PC-9 (cell line): ENCODE results near the gene KIF14. TPM values are rescaled to one million over a fixed set of nuclear protein-coding genes. Genes with fewer than 3 reads are reported as not detected.
"Not testable (repeated sequence)": the region's sequence is repeated elsewhere in the genome, so short reads cannot be mapped to it uniquely, and the experiment has no call there.

Source experiments
- BruUV-seq: library from RNA; stranded (reverse); fragments of 400-500 nt; replicated peaks from 2 replicates; lab custom pipeline; 2021; lab: Mats Ljungman, UMichigan
- CTCF ChIA-PET: fragments of 300-600 bp; sonication (Branson Sonifier 250); formaldehyde crosslinking; loops from one replicate; lab custom pipeline; 2022; ENCODE audit warnings: antibody characterized with exemption; lab: Charles Lee
- POLR2A ChIA-PET: fragments of 300-600 bp; sonication (Branson Sonifier 250); formaldehyde crosslinking; loops from one replicate; lab custom pipeline; 2022; ENCODE audit warnings: antibody characterized with exemption; ENCODE audit not compliant: unreplicated experiment; lab: Charles Lee
- DNase-seq, 2 experiments: peaks; one replicate each; pipeline versions ENCODE4 v3.0.0 to v3.0.0-alpha.2; 2015 to 2022; ENCODE audit warnings: mixed read lengths in 1 of 2
- H2AFZ ChIP-seq: fragments of 200-600 bp; sonication (generic); 2 replicates; pipeline ENCODE4 v1.8.1; 2017; ENCODE audit warnings: antibody characterized with exemption
- H3F3A ChIP-seq: fragments of 200-600 bp; sonication (generic); 2 replicates; pipeline ENCODE4 v1.8.1; 2017; ENCODE audit warnings: antibody characterized with exemption, mild to moderate bottlenecking, low read depth; ENCODE audit not compliant: insufficient read depth
- H3K27ac ChIP-seq: fragments of 200-600 bp; sonication (generic); 2 replicates; pipeline ENCODE4 v1.6.1; 2016; ENCODE audit warnings: mixed run types
- H3K27me3 ChIP-seq: fragments of 200-600 bp; sonication (generic); 2 replicates; pipeline ENCODE4 v1.6.1; 2016; ENCODE audit warnings: low read depth, mixed run types; ENCODE audit not compliant: insufficient read depth
- H3K36me3 ChIP-seq: fragments of 200-600 bp; sonication (generic); 2 replicates; pipeline ENCODE4 v1.6.1; 2016; ENCODE audit warnings: low read depth, mixed run types
- H3K4me1 ChIP-seq: fragments of 200-600 bp; sonication (generic); replicated peaks from 2 replicates; pipeline ENCODE4 v1.6.1; 2016; ENCODE audit warnings: mixed run types; ENCODE audit not compliant: insufficient read depth
- H3K4me2 ChIP-seq: fragments of 200-600 bp; sonication (generic); 2 replicates; pipeline ENCODE4 v1.6.1; 2017; ENCODE audit warnings: mixed run types
- H3K4me3 ChIP-seq: fragments of 200-600 bp; sonication (generic); 2 replicates; pipeline ENCODE4 v1.6.1; 2016; ENCODE audit warnings: mixed run types
- H3K79me2 ChIP-seq: fragments of 200-600 bp; sonication (generic); 2 replicates; pipeline ENCODE4 v1.6.1; 2017; ENCODE audit warnings: low read depth, mixed run types
- H3K9me2 ChIP-seq: fragments of 200-600 bp; sonication (generic); 2 replicates; pipeline ENCODE4 v1.8.1; 2017; ENCODE audit warnings: mild to moderate bottlenecking; ENCODE audit not compliant: insufficient read depth
- H3K9me3 ChIP-seq: fragments of 200-600 bp; sonication (generic); 2 replicates; pipeline ENCODE4 v1.8.1; 2016; ENCODE audit warnings: low read depth; ENCODE audit not compliant: insufficient read depth
- H4K20me1 ChIP-seq: fragments of 200-600 bp; sonication (generic); 2 replicates; pipeline ENCODE4 v1.8.1; 2017; ENCODE audit not compliant: insufficient read depth
- CTCF ChIP-seq: fragments of 200-600 bp; sonication (generic); conservative IDR thresholded peaks from 2 replicates; pipeline ENCODE4 v1.6.1; 2017; ENCODE audit warnings: mixed run types, antibody characterized with exemption, mild to moderate bottlenecking, moderate library complexity
- EZH2 ChIP-seq: fragments of 200-600 bp; sonication (generic); IDR thresholded peaks from 2 replicates; pipeline ENCODE4 v1.8.0; 2017; ENCODE audit warnings: antibody characterized with exemption, low read depth
- intact Hi-C: fragments of 100-400 bp; cut with micrococcal nuclease; formaldehyde crosslinking; loops from one replicate; pipeline ENCODE4 v1.10.0; 2022; ENCODE audit not compliant: unreplicated experiment
- total RNA-seq: library from RNA; stranded (reverse); gene quantifications from 2 replicates; pipeline ENCODE4 v1.2.3, GENCODE V29; 2021

The KIF14 gene
- total RNA-seq, 1 experiment from 2014 or later: 30.0 TPM

GRCh38 chr1:200556002-200556401 is 64.5 kb downstream of the KIF14 start:
- H3F3A ChIP-seq: peaks cover 14% of the 10 kb centered on the region
- intact Hi-C loops: loop anchor here (5.0 to 10.0 kb wide), 2 partner anchors 56 to 559 kb away; partner anchors contain the start of gene CACNA1S
- CTCF ChIA-PET: no interaction called here
- TF ChIP-seq EZH2: no peak
- 0 out of 2 replicates have a peak, but pooled peaks have one; percentile 32 for TF ChIP-seq CTCF
- no TSS peak for BruUV-seq
- no peaks in the 10 kb centered on the region for H4K20me1 ChIP-seq
- H3K4me2 ChIP-seq: no peak overlapping the region
- H3K27ac ChIP-seq: no peak overlapping the region
- DNase-seq: no peak
- POLR2A ChIA-PET: no interaction called here
- no peaks in the 10 kb centered on the region for H3K79me2 ChIP-seq
- H2AFZ ChIP-seq: no peak overlapping the region
- H3K9me2 ChIP-seq: no peaks in the 10 kb centered on the region
- peaks cover 14% of the 10 kb centered on the region; the same call in 1 of the 2 replicates for H3K36me3 ChIP-seq
- no peak overlapping the region for H3K4me3 ChIP-seq
- H3K27me3 ChIP-seq: no peaks in the 10 kb centered on the region
- H3K9me3 ChIP-seq: no peaks in the 10 kb centered on the region
- peaks cover 6% of the 10 kb centered on the region; the same call in 1 of the 2 replicates for H3K4me1 ChIP-seq

- H3K79me2 ChIP-seq, H3K4me3 ChIP-seq, H3K36me3 ChIP-seq, POLR2A ChIA-PET, H3K27ac ChIP-seq, H4K20me1 ChIP-seq, H2AFZ ChIP-seq, H3K4me2 ChIP-seq, BruUV-seq, H3K27me3 ChIP-seq, H3K9me2 ChIP-seq, DNase-seq, H3K9me3 ChIP-seq: not testable (repeated sequence)
- CTCF ChIA-PET: interaction anchor here (0.6 kb wide), 1 partner anchor 826 kb away, joined by 3 read pairs; no protein-coding TSS in a partner anchor
- intact Hi-C loops: loop anchor here (10.0 kb wide), 1 partner anchor 562 kb away; the partner anchor contains the start of gene CACNA1S
- Histone ChIP-seq H3K4me1 (peaks cover 17% of the 10 kb centered on the region), H3F3A (peaks cover 27% of the 10 kb centered on the region)
Observed at GRCh38 chr1:200552737-200553136, 67.8 kb downstream of the KIF14 start.

- Histone ChIP-seq H4K20me1 (no peaks in the 10 kb centered on the region), H3F3A (peaks cover 18% of the 10 kb centered on the region; the same call in 1 of the 2 replicates), H3K4me3 (no peak overlapping the region), H2AFZ (no peak overlapping the region), H3K4me2 (no peak overlapping the region), H3K9me3 (0 out of 2 replicates have a peak, but pooled peaks cover 3% of the 10 kb centered on the region), H3K36me3 (peaks cover 7% of the 10 kb centered on the region; the same call in 1 of the 2 replicates), H3K27ac (peak overlapping the region; percentile 36; the same call in 1 of the 2 replicates), H3K9me2 (no peaks in the 10 kb centered on the region), H3K79me2 (no peaks in the 10 kb centered on the region), H3K4me1 (peaks cover 17% of the 10 kb centered on the region), H3K27me3 (no peaks in the 10 kb centered on the region)
- DNase-seq: peak in 1 of 2 experiments; percentile 54
- TF ChIP-seq CTCF (no peak), EZH2 (no peak)
- no TSS peak for BruUV-seq
- intact Hi-C loops: loop anchor here (10.0 kb wide), 1 partner anchor 564 kb away; the partner anchor contains the start of gene CACNA1S
- POLR2A ChIA-PET: no interaction called here
- CTCF ChIA-PET: interaction anchor here (0.8 to 1.0 kb wide), 2 partner anchors 8 to 15 kb away, joined by 3 read pairs; no protein-coding TSS in a partner anchor
Observed at GRCh38 chr1:200550367-200550766, 70.2 kb downstream of the KIF14 start.
